Endothelial cell of umbilical vein (primary cell): ENCODE results near the gene RPS24.

Source experiments
- POLR2A ChIP-seq: IDR thresholded peaks from 2 replicates; pipeline ENCODE4 v1.6.1; 2012; ENCODE audit warnings: low read depth, mild to moderate bottlenecking, control low read depth, low read length
- TF ChIP-seq, protein P1 (sequence below), 2 donors: IDR thresholded peaks; 1 replicate in 1 of 2; 2 replicates in 1 of 2; pipeline ENCODE4 v1.5.1; 2011; ENCODE audit warnings: low read length in 2 of 2, mild to moderate bottlenecking in 2 of 2, moderate library complexity in 2 of 2, control low read depth in 1 of 2, inconsistent platforms in 1 of 2, low read depth in 1 of 2; ENCODE audit not compliant: insufficient read depth in 1 of 2; ENCODE audit errors: extremely low read depth in 1 of 2

DNA sequence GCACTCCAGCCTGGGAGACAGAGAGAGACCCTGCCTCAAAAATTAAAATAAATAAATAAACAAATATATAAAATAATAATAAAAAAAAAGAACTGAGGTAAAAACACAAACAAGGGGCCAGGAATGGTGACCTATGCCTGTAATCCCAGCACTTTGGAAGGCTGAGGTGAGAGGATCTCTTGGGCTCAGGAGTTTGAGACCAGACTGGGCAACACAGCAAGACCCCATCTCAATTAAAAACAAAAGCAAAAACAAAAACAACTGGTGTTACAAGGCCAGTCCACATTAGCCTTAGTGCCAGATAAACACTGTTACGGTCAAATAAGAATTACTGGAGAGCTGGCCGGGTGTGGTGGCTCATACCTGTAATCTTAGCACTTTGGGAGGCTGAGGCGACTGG is 9.9 kb upstream of the RPS24 start:
- TF ChIP-seq POLR2A = no peak
- TF ChIP-seq, protein P1, sequence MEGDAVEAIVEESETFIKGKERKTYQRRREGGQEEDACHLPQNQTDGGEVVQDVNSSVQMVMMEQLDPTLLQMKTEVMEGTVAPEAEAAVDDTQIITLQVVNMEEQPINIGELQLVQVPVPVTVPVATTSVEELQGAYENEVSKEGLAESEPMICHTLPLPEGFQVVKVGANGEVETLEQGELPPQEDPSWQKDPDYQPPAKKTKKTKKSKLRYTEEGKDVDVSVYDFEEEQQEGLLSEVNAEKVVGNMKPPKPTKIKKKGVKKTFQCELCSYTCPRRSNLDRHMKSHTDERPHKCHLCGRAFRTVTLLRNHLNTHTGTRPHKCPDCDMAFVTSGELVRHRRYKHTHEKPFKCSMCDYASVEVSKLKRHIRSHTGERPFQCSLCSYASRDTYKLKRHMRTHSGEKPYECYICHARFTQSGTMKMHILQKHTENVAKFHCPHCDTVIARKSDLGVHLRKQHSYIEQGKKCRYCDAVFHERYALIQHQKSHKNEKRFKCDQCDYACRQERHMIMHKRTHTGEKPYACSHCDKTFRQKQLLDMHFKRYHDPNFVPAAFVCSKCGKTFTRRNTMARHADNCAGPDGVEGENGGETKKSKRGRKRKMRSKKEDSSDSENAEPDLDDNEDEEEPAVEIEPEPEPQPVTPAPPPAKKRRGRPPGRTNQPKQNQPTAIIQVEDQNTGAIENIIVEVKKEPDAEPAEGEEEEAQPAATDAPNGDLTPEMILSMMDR (IDR thresholded peaks at IDR 0.05; ENCODE audit: extremely low read depth in 1 of 2, insufficient read depth in 1 of 2, low read depth in 1 of 2, low read length in 2 of 2) = no peak
